HepG2 (cell line): ENCODE data around the gene CD36. TPM values are rescaled to one million over a fixed set of nuclear protein-coding genes. Genes with fewer than 3 reads are reported as not detected.

ENCODE experiments used
- ELF3 ChIP-seq: IDR thresholded peaks from 2 replicates; pipeline ENCODE4 v1.6.1; 2016; ENCODE audit warnings: missing genetic modification reagents, missing compliant biosample characterization
- HNF4A ChIP-seq: sonication (generic); formaldehyde crosslinking; IDR thresholded peaks from 2 replicates; pipeline ENCODE4 v1.4.0; 2020; ENCODE audit warnings: missing genetic modification reagents
- KAT7 ChIP-seq: IDR thresholded peaks from 2 replicates; pipeline ENCODE4 v1.6.1; 2018; ENCODE audit warnings: borderline replicate concordance, missing compliant biosample characterization
- KLF11 ChIP-seq: IDR thresholded peaks from 2 replicates; pipeline ENCODE4 v1.6.1; 2016; ENCODE audit warnings: missing compliant biosample characterization
- KLF12 ChIP-seq: sonication (generic); formaldehyde crosslinking; IDR thresholded peaks from 2 replicates; pipeline ENCODE4 v1.4.0; 2020; ENCODE audit warnings: missing genetic modification reagents, borderline replicate concordance
- KMT2A ChIP-seq: sonication (generic); formaldehyde crosslinking; IDR thresholded peaks from 2 replicates; pipeline ENCODE4 v1.4.0; 2020; ENCODE audit warnings: missing genetic modification reagents
- MED1 ChIP-seq: sonication (generic); formaldehyde crosslinking; IDR thresholded peaks from 2 replicates; pipeline ENCODE4 v1.4.0; 2020; ENCODE audit warnings: missing genetic modification reagents
- NBN ChIP-seq: fragments of 450-650 bp; conservative IDR thresholded peaks from 2 replicates; pipeline ENCODE4 v1.6.1; 2017
- NFE2L1 ChIP-seq: sonication (generic); formaldehyde crosslinking; IDR thresholded peaks from 2 replicates; pipeline ENCODE4 v1.4.0; 2020; ENCODE audit warnings: missing genetic modification reagents, mild to moderate bottlenecking, borderline replicate concordance
- PLRG1 ChIP-seq: fragments of 450-650 bp; conservative IDR thresholded peaks from 2 replicates; pipeline ENCODE4 v1.6.1; 2016
- RFX5 ChIP-seq: IDR thresholded peaks from 2 replicates; pipeline ENCODE4 v1.6.1; 2011; ENCODE audit warnings: low read depth, low read length, improper control_type of control experiment
- RNF2 ChIP-seq: fragments of 450-650 bp; conservative IDR thresholded peaks from 2 replicates; pipeline ENCODE4 v1.6.1; 2016; ENCODE audit warnings: low read depth
- RXRA ChIP-seq: sonication (generic); formaldehyde crosslinking; IDR thresholded peaks from 2 replicates; pipeline ENCODE4 v1.5.1; 2020; ENCODE audit warnings: missing genetic modification reagents
- SIN3A ChIP-seq: IDR thresholded peaks from 2 replicates; pipeline ENCODE4 v1.6.1; 2011; ENCODE audit warnings: low read depth, mild to moderate bottlenecking, control low read depth, low read length, borderline replicate concordance
- SRY ChIP-seq: sonication (generic); formaldehyde crosslinking; IDR thresholded peaks from 2 replicates; pipeline ENCODE4 v1.8.0; 2022; ENCODE audit warnings: mild to moderate bottlenecking, missing genetic modification reagents
- TCF7 ChIP-seq: sonication (generic); IDR thresholded peaks from 2 replicates; pipeline ENCODE4 v1.6.1; 2016; ENCODE audit warnings: antibody characterized with exemption, low read depth
- ZEB1 ChIP-seq: IDR thresholded peaks from 2 replicates; pipeline ENCODE4 v1.6.1; 2012; ENCODE audit warnings: mild to moderate bottlenecking, low read depth, inconsistent platforms; ENCODE audit not compliant: insufficient replicate concordance
- ZFY ChIP-seq: sonication (generic); formaldehyde crosslinking; IDR thresholded peaks from 2 replicates; pipeline ENCODE4 v1.4.0; 2020; ENCODE audit warnings: missing genetic modification reagents
- ZMYM3 ChIP-seq: sonication (generic); formaldehyde crosslinking; IDR thresholded peaks from 2 replicates; pipeline ENCODE4 v1.5.1; 2020; ENCODE audit warnings: mild to moderate bottlenecking, missing genetic modification reagents
- ZNF317 ChIP-seq: sonication (generic); formaldehyde crosslinking; IDR thresholded peaks from 2 replicates; pipeline ENCODE4 v1.5.0; 2020; ENCODE audit warnings: mild to moderate bottlenecking, missing genetic modification reagents
- ZNF557 ChIP-seq: sonication (generic); formaldehyde crosslinking; IDR thresholded peaks from 2 replicates; pipeline ENCODE4 v1.4.0; 2020; ENCODE audit warnings: missing genetic modification reagents
- ZNF615 ChIP-seq: sonication (generic); formaldehyde crosslinking; IDR thresholded peaks from 2 replicates; pipeline ENCODE4 v1.5.0; 2020; ENCODE audit warnings: mild to moderate bottlenecking, missing genetic modification reagents, borderline replicate concordance
- ZNF780A ChIP-seq: sonication (generic); formaldehyde crosslinking; IDR thresholded peaks from 2 replicates; pipeline ENCODE4 v1.8.0; 2022; ENCODE audit warnings: mild to moderate bottlenecking, missing genetic modification reagents, moderate library complexity
- polyA plus RNA-seq, 8 experiments: library from polyadenylated mRNA; depleted of rRNA in 3 of 8; stranded (reverse) in 7 of 8; unstranded in 1 of 8; fragments of >200 nt; fragmentation: Illumina TruSeq in 4 of 8; extraction: Trizol in 4 of 8; gene quantifications; 2 replicates each; pipeline versions ENCODE4 v1.2.1 to v1.2.3, GENCODE V29; 2011 to 2016; ENCODE audit warnings: low read depth in 4 of 8, missing spikeins in 1 of 8, mixed read lengths in 1 of 8; ENCODE audit not compliant: insufficient read depth in 1 of 8
- total RNA-seq, 5 experiments: library from RNA; depleted of rRNA; stranded (reverse); fragments of >200 nt; fragmentation: Illumina TruSeq; extraction: Trizol; gene quantifications; 2 replicates each; pipeline ENCODE4 v1.2.3, GENCODE V29; 2016; ENCODE audit warnings: low read depth in 1 of 5
- TF ChIP-seq, protein P1 (sequence below): sonication (generic); formaldehyde crosslinking; IDR thresholded peaks from 2 replicates; pipeline ENCODE4 v1.4.0; 2020; ENCODE audit warnings: mild to moderate bottlenecking, missing genetic modification reagents
- TF ChIP-seq, protein P2 (sequence below), 2 experiments: sonication (generic) in 1 of 2; formaldehyde crosslinking in 1 of 2; IDR thresholded peaks; 2 replicates each; pipeline versions ENCODE4 v1.4.0 to v1.6.1; 2016 to 2020; ENCODE audit warnings: borderline replicate concordance in 1 of 2, low read depth in 1 of 2, mild to moderate bottlenecking in 1 of 2, missing genetic modification reagents in 1 of 2
- TF ChIP-seq, protein P3 (sequence below): sonication (generic); formaldehyde crosslinking; IDR thresholded peaks from 2 replicates; pipeline ENCODE4 v1.5.0; 2020; ENCODE audit warnings: missing genetic modification reagents
- TF ChIP-seq, protein P4 (sequence below): sonication (generic); formaldehyde crosslinking; IDR thresholded peaks from 2 replicates; pipeline ENCODE4 v1.4.0; 2020; ENCODE audit warnings: mild to moderate bottlenecking, low read depth, missing genetic modification reagents

Gene CD36
- total and polyA plus RNA-seq, 2 of the 13 experiments (the other 11 are each of a cell fraction or from before 2014, with no cell fraction given) = 2.8 to 4.8 TPM

- no peak for TF ChIP-seq NFE2L1 (CRISPR knock-in tag)
- TF ChIP-seq ZFY = 0 out of 2 replicates have a peak, but pooled peaks have one; percentile 23
- peak; percentile 72 for TF ChIP-seq MED1 (CRISPR knock-in tag)
- no peak for TF ChIP-seq ZNF780A (CRISPR knock-in tag)
- TF ChIP-seq, protein P1, sequence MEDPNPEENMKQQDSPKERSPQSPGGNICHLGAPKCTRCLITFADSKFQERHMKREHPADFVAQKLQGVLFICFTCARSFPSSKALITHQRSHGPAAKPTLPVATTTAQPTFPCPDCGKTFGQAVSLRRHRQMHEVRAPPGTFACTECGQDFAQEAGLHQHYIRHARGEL (CRISPR knock-in tag) = no peak
- TF ChIP-seq RFX5 = no peak
- TF ChIP-seq RXRA (CRISPR knock-in tag) = no peak; the same call in 1 of the 2 replicates
- TF ChIP-seq ZMYM3 (CRISPR knock-in tag) = no peak
- no peak for TF ChIP-seq RNF2
- TF ChIP-seq ZEB1 = no peak
- no peak for TF ChIP-seq PLRG1
- TF ChIP-seq NBN = no peak
- TF ChIP-seq SRY (CRISPR knock-in tag) = no peak
- peak; percentile 64; the same call in 1 of the 2 replicates for TF ChIP-seq ELF3 (CRISPR knock-in tag)
- TF ChIP-seq, protein P2, sequence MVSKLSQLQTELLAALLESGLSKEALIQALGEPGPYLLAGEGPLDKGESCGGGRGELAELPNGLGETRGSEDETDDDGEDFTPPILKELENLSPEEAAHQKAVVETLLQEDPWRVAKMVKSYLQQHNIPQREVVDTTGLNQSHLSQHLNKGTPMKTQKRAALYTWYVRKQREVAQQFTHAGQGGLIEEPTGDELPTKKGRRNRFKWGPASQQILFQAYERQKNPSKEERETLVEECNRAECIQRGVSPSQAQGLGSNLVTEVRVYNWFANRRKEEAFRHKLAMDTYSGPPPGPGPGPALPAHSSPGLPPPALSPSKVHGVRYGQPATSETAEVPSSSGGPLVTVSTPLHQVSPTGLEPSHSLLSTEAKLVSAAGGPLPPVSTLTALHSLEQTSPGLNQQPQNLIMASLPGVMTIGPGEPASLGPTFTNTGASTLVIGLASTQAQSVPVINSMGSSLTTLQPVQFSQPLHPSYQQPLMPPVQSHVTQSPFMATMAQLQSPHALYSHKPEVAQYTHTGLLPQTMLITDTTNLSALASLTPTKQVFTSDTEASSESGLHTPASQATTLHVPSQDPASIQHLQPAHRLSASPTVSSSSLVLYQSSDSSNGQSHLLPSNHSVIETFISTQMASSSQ (IDR thresholded peaks at IDR 0.05; ENCODE audit: low read depth) = 0 out of 2 replicates have a peak, but pooled peaks have one; percentile 40
- TF ChIP-seq, protein P2 (CRISPR knock-in tag; IDR thresholded peaks at IDR 0.05; ENCODE audit: borderline replicate concordance) = peak; percentile 33; the same call in 1 of the 2 replicates
- TF ChIP-seq ZNF317 (CRISPR knock-in tag) = 0 out of 2 replicates have a peak, but pooled peaks have one; percentile 27
- TF ChIP-seq KAT7 = no peak
- TF ChIP-seq, protein P3, sequence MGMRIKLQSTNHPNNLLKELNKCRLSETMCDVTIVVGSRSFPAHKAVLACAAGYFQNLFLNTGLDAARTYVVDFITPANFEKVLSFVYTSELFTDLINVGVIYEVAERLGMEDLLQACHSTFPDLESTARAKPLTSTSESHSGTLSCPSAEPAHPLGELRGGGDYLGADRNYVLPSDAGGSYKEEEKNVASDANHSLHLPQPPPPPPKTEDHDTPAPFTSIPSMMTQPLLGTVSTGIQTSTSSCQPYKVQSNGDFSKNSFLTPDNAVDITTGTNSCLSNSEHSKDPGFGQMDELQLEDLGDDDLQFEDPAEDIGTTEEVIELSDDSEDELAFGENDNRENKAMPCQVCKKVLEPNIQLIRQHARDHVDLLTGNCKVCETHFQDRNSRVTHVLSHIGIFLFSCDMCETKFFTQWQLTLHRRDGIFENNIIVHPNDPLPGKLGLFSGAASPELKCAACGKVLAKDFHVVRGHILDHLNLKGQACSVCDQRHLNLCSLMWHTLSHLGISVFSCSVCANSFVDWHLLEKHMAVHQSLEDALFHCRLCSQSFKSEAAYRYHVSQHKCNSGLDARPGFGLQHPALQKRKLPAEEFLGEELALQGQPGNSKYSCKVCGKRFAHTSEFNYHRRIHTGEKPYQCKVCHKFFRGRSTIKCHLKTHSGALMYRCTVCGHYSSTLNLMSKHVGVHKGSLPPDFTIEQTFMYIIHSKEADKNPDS = peak; percentile 96
- no peak for TF ChIP-seq KLF12 (CRISPR knock-in tag)
- no peak for TF ChIP-seq ZNF615 (CRISPR knock-in tag)
- TF ChIP-seq SIN3A = no peak
- peak; percentile 92 for TF ChIP-seq TCF7
- TF ChIP-seq KLF11 (CRISPR knock-in tag) = 0 out of 2 replicates have a peak, but pooled peaks have one; percentile 38
- no peak for TF ChIP-seq KMT2A (CRISPR knock-in tag)
- TF ChIP-seq, protein P4, sequence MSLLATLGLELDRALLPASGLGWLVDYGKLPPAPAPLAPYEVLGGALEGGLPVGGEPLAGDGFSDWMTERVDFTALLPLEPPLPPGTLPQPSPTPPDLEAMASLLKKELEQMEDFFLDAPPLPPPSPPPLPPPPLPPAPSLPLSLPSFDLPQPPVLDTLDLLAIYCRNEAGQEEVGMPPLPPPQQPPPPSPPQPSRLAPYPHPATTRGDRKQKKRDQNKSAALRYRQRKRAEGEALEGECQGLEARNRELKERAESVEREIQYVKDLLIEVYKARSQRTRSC (CRISPR knock-in tag) = no peak
- peak; percentile 89 for TF ChIP-seq HNF4A (CRISPR knock-in tag)
- TF ChIP-seq ZNF557 = no peak
Observed at GRCh38 chr7:80611779-80612178, 26.7 kb upstream of the CD36 start (continued).
